Hepatic stellate cell (primary cell): Measurements from ENCODE around the gene BACE2.
"Not testable (repeated sequence)": the region's sequence is repeated elsewhere in the genome, so short reads cannot be mapped to it uniquely, and the experiment has no call there.

Source experiments
- DNase-seq: peaks from one replicate; pipeline ENCODE4 v3.0.0; 2011; ENCODE audit warnings: low spot score

The BACE2 gene

GRCh38 chr21:41185802-41186201 lies 17.8 kb downstream of the BACE2 start:
- no peak for DNase-seq

- DNase-seq: no peak
Observed at GRCh38 chr21:41186755-41187536, 19.0 kb downstream of the BACE2 start.

- no peak for DNase-seq
Observed at GRCh38 chr21:41187537-41188025, 19.6 kb downstream of the BACE2 start.

DNA sequence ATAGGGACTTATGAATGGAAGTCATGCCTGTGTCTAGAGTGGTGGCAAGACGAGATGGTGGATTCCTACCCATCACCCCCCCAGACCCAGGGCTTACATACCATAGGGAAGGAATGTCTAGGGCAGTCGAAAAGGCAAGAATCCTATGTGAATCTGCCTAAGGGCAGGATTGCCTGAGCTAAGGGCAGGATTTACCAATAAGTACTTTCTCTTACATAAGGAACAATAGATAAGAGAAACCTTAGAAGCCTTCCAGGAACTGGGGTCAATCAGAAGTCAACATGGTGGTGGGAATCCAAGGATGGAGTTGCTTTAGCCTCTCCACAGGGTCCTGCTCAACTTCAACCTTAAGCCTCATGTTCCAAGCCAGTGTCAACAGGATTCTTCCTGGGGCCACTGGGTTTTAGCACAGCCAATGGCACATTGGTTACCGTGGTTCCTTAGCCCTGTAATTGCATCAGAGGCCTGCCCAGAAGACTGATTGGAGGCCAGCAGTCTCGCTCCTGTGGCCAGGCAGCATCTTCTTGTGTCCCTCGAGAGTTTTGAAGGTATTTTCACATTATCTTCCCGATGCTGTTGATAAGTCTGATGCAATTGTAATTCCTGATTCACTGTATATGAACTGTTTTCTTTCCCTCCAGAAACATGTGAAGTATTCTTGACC lies 20.7 kb downstream of the BACE2 start:
- no peak for DNase-seq

DNA sequence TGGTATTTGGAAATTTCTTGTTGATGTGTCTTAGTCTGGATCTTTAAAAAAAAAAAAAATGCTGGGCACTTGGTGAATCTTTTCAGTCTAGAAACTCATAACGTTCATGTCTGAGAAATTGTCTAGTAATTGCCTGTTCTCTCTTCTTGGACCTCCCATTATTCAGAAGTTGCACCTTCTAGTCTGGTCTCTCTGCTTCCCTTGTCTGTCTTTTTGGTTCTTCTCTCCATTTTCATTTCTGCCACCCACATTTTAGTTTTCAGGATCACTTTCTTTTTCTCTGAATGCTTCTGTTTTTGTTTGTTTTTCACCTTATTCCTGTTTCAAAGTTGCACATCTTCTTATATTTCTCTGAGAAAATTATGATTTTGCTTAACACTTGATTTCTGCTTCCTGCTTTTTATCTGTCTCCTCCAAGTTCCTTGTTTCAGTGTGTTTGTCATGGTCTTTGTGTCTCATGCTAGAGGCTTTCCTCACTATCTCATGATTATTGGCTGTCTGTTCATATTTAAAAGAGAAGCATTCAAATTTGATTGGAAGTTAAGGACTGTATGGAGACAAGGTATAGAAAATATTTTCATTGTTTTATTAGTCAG lies 21.3 kb downstream of the BACE2 start:
- DNase-seq: no peak

DNA sequence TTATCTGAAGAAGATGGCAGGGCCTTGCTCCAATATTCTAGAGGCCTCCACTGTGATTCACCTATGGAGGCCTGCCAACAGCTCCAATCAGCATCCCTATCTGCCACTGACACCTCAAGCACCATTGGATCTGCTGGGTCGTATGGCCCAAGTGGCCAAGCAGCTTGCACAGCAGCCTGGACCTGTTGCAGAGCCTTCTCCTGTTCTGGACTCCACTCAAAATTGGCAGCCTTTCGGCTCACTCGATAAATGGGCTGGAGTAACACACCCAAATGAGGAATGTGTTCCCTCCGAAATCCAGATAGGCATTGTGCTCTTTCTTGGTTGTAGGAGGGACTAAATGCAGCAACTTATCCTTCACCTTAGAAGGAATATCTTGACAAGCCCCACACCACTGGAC lies 24.6 kb downstream of the BACE2 start:
- DNase-seq: not testable (repeated sequence)

DNA sequence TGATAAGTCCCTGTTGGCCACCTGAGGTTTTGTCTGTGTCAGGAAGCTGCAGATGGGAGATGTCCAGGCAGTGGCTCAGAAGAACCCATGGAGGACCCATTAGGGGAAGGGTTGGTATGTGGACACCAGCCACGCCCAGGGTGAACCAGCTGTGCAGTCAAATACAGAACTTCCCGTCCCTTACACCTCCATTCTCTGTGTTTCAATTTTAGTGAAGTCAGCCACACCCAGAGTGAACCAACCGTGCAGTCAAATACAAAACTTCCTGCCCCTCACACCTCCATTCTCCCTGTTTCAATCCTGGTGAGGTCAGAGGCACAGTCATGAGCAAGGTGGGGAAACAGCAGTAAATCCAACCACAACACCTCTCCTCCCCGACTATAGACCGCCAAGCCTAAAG lies 27.4 kb downstream of the BACE2 start:
- DNase-seq: no peak

DNA sequence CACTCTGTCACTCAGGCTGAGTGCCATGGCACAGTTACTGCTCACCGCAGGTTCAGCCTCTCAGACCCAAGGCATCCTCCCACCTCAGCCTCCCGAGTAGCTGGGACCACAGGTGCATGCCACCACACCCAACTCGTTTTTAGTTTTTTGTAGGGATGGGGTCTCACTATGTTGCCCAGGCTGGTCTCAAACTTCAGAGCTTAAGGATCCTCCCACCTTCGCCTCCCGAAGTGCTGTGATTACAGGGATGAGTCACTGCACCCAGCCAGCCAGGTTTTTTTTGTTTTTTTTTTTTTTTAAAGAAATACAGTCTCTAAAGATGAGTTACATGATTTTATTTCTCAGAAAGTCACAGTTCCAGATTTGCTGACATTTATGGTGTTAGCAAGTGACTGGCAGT lies 29.0 kb downstream of the BACE2 start:
- DNase-seq: no peak

DNA sequence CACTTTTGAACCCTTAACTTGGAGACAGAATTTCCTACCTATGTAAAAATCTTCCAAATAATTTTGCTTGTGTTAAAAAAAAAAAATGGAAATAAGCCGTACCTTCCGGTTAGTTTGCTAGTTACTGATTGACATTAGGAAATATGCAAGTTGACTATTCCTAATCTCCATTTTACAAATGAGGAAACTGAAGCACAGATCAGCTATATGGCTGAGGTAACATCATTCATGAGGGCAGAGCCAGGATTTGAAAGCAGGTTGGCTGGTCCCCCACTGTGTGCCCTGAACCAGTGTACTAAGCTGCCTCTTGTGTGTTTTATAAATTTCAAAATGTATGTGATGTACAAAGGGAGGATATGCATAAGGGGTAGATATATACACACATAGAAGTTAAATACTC lies 29.6 kb downstream of the BACE2 start:
- no peak for DNase-seq

DNA sequence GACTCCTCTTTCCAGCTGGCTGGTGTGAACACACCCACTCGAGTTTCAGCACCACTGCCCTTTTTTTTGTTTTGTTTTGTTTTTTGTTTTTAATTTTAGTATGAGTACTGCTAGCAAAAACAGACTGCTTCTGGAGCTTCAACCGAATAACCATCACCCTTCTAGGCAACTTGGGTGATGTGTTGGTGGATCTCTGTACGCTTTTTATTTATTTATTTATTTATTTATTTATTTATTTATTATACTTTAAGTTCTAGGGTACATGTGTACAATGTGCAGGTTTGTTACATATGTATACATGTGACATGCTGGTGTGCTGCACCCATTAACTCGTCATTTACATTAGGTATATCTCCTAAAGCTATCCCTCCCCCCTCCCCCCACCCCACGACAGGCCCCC lies 30.7 kb downstream of the BACE2 start:
- not testable (repeated sequence) for DNase-seq

DNA sequence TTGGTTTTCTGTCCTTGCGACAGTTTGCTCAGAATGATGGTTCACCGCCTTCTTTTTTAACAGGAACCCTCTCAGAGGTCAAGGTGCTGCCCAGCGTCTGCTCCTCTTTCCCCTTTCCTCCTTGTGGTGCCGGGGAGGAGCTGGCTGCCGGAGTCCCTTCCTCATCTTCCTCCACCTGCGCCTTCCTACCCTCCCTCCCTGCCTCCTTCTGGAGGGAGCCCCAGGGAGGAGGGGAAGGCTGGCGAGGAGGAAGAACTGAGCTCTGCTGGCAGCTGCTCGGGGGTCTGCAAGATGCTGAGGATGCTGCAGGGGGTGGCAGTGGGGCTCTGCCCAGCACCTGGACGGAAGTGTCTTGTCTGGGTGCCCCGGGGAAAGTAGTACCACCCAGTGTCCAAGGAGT lies 31.2 kb downstream of the BACE2 start:
- DNase-seq: no peak

GRCh38 chr21:41199588-41199987 lies 31.6 kb downstream of the BACE2 start:
- no peak for DNase-seq

GRCh38 chr21:41201385-41201784 lies 33.4 kb downstream of the BACE2 start:
- no peak for DNase-seq

GRCh38 chr21:41204736-41205135 lies 36.8 kb downstream of the BACE2 start:
- no peak for DNase-seq

DNA sequence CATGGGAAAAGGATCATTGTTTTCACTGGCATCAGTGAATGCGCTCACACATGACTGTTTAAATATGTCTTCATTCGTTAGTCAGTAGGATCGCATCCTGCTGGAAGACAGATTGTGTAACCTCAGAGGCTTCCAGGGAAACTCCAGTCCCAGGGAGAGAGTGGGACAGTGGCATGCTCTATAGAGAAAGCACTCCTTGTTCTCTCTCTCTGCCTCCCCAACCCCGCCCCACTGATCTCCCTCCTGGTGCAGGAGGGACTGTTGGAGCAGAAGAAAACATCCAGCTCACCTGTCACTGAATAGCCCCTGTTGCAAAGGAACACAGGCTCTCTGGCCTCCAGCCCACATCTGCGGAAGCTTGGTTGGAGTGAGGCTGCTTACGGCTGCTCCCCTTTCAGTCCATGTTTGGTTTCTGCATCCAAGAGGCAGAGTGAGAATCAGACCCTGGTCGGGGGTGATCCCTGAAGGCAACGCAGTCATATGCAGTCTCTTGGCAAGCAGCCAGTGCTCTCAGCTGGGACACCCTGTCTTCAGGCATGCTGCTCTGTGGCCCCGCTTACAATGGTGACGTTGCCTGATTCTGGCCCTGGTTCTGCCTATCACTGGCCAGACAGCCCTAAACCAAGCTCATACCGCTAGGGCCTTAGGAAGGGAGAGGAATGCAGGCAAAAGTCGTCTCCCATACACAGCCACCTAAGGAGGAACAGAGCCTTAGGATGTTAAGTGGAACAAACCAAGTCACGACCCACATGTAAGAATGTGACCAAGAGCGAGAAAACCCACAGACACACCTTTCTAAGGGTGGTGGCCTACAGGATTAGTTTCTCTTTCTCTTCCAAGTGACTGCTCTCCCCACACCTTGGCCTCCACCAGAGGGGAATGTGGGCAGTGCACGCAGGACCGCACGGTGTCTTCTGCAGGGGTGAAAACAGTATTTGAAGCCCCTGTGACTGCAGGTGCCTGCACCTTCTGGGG lies 39.7 kb downstream of the BACE2 start:
- DNase-seq: no peak

DNA sequence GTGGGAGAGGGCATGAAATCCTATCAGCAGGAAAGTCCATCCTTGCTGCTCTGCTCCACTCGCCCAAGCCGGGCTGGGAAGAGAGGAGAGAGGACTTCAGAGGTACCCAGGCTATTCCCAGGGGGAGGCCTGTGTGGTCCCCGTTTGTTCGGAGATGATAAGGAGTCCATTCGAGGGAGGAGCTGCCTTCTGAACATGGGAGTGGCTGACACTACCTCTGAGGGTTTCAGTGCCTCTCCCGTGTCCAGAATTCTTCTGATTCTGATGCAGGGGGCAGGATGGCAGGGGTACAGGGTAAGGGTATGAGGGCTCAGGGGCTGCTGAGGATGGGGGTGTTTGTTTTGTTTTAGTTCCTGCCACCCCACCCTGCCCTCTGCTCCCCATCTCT lies 40.4 kb downstream of the BACE2 start:
- no peak for DNase-seq

DNA sequence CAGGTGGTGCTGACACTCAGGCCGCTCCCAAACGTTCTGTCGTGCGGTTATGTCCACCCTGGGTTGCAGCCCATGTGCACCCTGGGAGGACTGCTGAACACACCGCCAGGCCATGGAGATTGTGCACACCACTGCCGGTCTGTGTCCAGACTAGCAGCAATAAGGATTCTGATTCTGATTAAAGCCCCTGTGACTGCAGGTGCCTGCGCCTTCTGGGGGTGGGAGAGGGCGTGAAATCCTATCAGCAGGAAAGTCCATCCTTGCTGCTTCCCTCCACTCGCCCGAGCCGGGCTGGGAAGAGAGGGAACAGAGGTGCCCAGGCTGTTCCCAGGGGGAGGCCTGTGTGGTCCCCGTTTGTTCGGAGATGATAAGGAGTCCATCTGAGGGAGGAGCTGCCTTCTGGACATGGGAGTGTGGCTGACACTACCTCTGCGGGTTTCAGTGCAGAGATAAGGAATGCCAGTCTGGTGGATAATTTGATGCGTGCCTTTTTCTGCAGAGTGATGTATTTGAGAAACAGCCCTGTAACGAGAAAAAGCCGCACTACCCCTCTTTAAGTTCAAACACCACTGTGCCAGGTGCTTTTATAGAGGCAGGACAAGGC lies 41.2 kb downstream of the BACE2 start:
- no peak for DNase-seq

GRCh38 chr21:41210426-41211059 lies 42.6 kb downstream of the BACE2 start:
- no peak for DNase-seq

- no peak for DNase-seq
Observed at GRCh38 chr21:41211060-41211805, 43.3 kb downstream of the BACE2 start.

- no peak for DNase-seq
Observed at GRCh38 chr21:41213021-41213420, 45.1 kb downstream of the BACE2 start.
